Fibroblast of skin of back (primary cell): ENCODE data around the gene UBL3.

Experiments
- DNase-seq: peaks from one replicate; pipeline ENCODE4 v3.0.0-alpha.2; 2013

The UBL3 gene

DNA sequence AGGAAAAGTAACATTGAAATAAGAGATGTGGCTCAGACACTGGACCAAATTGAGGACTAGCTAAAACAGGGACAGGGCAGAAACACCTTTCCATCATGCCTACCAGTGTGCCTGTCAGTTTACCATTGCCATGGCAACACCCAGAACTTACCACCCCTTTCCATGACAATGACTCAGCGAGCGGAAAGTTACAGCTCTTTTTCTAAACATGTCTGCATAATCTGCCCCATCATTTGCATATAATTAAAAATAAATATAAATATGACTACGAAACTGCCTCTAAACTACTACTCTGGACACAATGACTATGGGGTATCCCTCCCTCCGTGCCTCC is 96.0 kb downstream of the UBL3 start:
- DNase-seq, result peak; percentile 41

GRCh38 chr13:29753618-29754472 is 96.6 kb downstream of the UBL3 start:
- peak; percentile 41 for DNase-seq

GRCh38 chr13:29752175-29752574 is 98.2 kb downstream of the UBL3 start:
- DNase-seq, result no peak

- DNase-seq, result no peak
These were observed 100.3 kb downstream of the UBL3 start for GRCh38 chr13:29750183-29750530.

- peak; percentile 64 for DNase-seq
These were observed 100.8 kb downstream of the UBL3 start for GRCh38 chr13:29749401-29750182.

DNA sequence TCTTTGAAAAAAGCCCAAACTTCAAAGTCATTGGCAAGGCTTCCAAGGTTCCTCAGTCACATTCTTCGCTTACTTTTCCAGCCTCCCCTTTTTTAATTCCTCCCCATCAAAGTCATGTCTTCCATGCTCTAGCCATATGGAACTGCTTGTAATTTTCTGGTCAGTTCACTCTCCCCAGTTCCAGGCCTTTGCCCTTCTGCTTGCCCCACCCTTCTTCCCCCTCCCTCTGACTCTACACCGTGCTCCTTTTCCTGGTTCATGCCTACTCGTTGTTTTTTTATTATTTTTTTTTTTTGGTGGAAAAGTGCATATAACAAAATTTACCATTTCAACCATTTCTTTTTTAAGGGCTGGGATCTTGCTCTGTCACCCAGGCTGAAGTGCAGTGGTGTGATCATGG is 102.3 kb downstream of the UBL3 start:
- no peak for DNase-seq

- no peak for DNase-seq
These were observed 104.2 kb downstream of the UBL3 start for GRCh38 chr13:29746148-29746677.

DNA sequence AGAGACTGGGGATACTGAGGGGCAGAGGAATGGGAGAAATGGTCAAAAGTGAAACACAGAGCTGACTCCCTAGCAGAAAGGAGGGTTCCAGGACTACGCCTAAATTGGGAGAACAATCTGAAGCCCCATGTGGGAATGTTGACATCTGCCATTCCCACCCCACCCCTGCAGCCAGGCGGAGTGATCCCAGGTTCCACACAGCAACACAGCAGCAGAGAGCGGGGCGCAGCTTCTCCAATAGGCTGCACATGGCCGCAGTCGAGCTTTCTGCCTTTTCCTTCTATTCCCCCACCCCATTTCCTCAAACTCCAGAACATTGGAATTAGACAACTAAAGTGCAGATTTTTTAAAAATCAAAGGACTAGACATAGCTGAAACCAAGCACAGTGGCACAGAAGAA is 104.7 kb downstream of the UBL3 start:
- no peak for DNase-seq

DNA sequence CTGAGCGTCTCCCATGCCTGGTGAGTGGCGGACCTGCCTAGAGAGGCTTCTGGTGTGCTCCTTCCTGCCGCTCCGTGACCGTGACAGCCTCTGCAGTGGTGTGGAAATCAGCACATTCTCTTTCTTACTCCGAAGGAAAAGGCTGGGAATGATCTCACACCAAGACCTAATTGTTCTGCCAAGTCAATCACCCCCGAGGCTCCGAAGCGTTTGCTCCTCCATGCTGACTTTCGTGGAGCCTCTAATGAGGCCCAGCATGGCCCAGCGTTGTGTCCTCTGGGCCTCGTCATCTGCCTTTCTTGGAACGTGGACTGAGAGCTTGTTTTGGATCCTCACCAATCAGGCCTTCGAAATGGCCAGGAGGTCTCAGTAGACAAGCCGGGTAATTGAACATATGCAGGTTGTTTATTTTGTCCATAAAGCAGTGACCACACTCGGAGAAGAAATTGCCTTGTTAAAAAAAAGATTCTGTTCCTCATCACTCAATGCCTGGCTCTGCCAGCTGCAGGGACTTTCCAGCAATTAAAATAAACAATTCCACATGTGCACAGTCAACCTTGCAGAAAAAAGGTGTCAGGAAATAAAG is 107.1 kb downstream of the UBL3 start:
- peak; percentile 27 for DNase-seq

DNA sequence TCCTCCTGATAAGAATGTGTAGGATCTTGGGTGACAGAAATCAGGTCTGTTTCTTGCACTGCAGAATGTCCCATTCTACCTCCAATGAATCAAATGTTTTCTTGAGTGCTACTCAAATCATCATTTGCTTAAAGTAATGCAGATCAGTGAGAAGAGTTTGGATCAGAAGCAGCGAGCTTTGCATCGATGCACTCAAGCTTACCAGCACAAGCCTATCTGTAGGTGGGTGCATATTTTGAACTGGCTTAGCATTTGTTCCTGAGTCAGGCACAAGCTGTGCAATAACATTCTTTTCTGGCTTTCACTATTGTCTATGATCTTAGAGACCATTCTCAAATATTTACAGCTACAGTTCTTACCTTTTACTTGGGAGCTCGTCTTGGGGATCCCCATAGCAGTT is 109.5 kb downstream of the UBL3 start:
- no peak for DNase-seq

DNA sequence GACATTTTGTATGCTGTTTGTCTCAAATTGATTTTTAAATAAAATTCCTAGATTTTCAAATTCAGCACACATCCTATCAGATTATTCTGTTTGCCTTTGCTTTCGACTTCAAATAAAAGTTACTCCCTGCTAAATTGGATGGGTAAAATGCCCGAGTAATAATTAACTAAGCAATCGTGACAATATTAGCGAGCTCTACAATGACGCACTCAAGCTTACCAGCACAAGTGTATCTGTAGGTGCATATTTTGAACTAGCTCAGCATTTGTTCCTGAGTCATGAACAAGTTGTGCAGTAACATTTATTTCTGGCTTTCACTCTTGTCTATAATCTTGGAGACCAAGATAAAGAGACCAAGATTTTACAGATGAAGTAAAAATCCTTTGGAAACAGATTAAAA is 113.4 kb downstream of the UBL3 start:
- DNase-seq, result no peak

DNA sequence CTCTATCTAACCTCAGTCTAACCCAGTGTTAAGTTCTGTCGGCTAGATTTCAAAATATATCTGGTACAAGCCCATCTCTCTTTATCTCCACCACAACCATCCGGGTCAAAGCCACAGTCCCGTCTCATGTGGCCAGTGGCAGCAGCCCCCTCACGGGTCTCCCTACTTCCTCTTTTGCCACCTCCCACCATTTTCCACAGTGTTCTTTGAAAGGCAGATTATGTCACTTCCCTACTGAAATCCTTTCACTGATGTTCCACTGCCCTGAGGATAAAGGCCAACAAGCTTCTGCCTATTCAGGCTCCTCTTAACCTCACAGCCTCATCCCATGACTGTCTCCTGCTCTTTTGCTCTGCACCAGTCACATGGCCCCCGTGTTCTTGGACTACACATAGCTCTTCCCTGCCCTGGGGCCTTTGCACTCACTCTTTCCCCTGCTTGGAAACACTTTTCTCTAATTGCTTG is 117.2 kb downstream of the UBL3 start:
- no peak for DNase-seq

DNA sequence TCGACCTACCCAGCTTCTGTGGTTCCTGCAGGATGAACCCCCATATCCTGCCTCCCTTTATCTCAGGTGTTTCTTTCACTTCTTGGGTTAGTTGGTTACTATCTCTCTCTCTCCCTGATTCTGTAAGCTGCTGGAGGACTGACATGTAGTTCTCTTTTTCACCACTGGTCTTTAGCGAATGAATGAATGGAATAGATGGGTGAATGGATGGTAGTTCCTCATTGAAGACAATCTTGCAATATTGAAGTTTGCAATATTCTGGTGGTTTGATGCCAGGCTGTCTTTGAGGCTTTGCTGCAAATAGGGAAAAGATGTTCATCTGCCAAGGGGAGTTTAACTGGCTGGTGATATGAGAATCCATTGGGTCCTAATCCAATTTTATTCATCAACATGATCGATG is 120.2 kb downstream of the UBL3 start:
- no peak for DNase-seq

DNA sequence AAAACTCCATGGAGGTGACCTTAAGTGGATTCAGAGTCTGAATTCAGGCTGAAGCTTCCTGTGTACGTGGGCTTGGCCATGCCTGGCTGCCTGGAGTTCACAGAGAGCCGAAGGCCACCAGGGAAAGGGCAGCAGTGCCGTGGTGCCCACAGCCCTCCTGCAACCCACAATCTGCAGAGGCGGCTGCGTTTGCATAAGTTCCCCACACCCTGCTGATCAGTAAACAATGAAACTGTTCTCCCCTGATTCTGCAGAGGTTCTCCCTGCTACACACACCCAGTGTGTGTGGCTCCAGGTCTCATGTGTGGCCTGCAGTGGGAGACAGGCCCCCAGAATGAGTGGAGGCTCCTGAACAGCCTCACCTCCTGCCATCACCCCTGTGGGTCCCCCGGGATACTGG is 128.0 kb downstream of the UBL3 start:
- no peak for DNase-seq

- DNase-seq, result peak; percentile 48
These were observed 128.7 kb downstream of the UBL3 start for GRCh38 chr13:29721766-29722165.

DNA sequence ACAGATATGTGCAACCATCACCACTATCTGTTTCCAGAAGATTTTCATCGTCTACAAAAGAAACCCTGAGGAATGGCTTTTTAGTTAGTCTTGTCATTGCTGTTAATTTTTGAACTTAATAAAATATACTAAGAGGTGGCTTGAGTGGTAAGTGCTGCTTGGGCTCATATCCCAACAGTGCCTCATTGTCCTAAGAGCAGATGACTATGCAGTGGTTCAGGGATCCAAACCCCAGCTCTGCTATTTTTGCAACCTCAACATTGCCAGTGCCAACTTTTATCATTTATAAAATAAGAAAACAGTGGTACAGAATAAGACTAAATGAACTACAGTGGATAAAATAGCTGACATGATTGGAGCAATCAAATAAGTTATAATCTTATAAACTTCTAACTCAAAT is 131.7 kb downstream of the UBL3 start:
- DNase-seq, result no peak

GRCh38 chr13:29716493-29716892 is 133.9 kb downstream of the UBL3 start:
- no peak for DNase-seq
